Kidney epithelial cell (primary cell): Measurements from ENCODE around the gene GUCA2A. TPM values are rescaled to one million over a fixed set of nuclear protein-coding genes. Genes with fewer than 3 reads are reported as not detected.
A peak's percentile ranks its signal among the peaks of the same experiment; 100 is the strongest.

Experiments
- DNase-seq: peaks from one replicate; pipeline ENCODE4 v3.0.0-alpha.2; 2010; ENCODE audit warnings: low read depth
- H3K27me3 ChIP-seq: 2 replicates; pipeline ENCODE4 v1.6.0; 2011; ENCODE audit warnings: low read length; ENCODE audit not compliant: control insufficient read depth, insufficient read depth
- H3K36me3 ChIP-seq: 2 replicates; pipeline ENCODE4 v1.5.1; 2011; ENCODE audit warnings: low read length; ENCODE audit not compliant: control insufficient read depth, insufficient read depth
- H3K4me3 ChIP-seq: 2 replicates; pipeline ENCODE4 v1.5.1; 2011; ENCODE audit warnings: low read depth, mild to moderate bottlenecking, control low read depth, low read length
- CTCF ChIP-seq: IDR thresholded peaks from 2 replicates; pipeline ENCODE4 v1.5.1; 2011; ENCODE audit warnings: mild to moderate bottlenecking, moderate library complexity, low read length, control low read depth, inconsistent platforms; ENCODE audit not compliant: insufficient read depth, poor library complexity, severe bottlenecking
- total RNA-seq: library from RNA; depleted of rRNA; stranded (reverse); fragments of >200 nt; gene quantifications from 2 replicates; pipeline ENCODE4 v1.2.3, GENCODE V29; 2015

The GUCA2A gene
- total RNA-seq, 1 donor from 2014 or later = not detected

GRCh38 chr1:42181687-42182086 is 17.1 kb upstream of the GUCA2A start:
- no peaks in the 10 kb centered on the region for H3K36me3 ChIP-seq

GRCh38 chr1:42179900-42180329 is 15.4 kb upstream of the GUCA2A start:
- H3K36me3 ChIP-seq = no peaks in the 10 kb centered on the region
- H3K27me3 ChIP-seq = no peaks in the 10 kb centered on the region
- TF ChIP-seq CTCF = no peak
- DNase-seq = no peak
- no peak overlapping the region for H3K4me3 ChIP-seq

More at GRCh38 chr1:42181687-42182086, 17.1 kb upstream of the GUCA2A start:
- no peak overlapping the region for H3K4me3 ChIP-seq
- no peak for DNase-seq
- no peaks in the 10 kb centered on the region for H3K27me3 ChIP-seq
- TF ChIP-seq CTCF = no peak

GRCh38 chr1:42179275-42179674 is 14.7 kb upstream of the GUCA2A start:
- DNase-seq = no peak
- Histone ChIP-seq H3K27me3 (no peaks in the 10 kb centered on the region), H3K36me3 (no peaks in the 10 kb centered on the region), H3K4me3 (no peak overlapping the region)
- TF ChIP-seq CTCF = no peak

- H3K27me3 ChIP-seq = no peaks in the 10 kb centered on the region
- no peaks in the 10 kb centered on the region for H3K36me3 ChIP-seq
- DNase-seq = no peak
Measured at GRCh38 chr1:42178249-42178648, 13.7 kb upstream of the GUCA2A start.

GRCh38 chr1:42177541-42177981 is 13.0 kb upstream of the GUCA2A start:
- no peak for TF ChIP-seq CTCF
- DNase-seq = peak; percentile 49
- H3K36me3 ChIP-seq = no peaks in the 10 kb centered on the region

More at GRCh38 chr1:42178249-42178648, 13.7 kb upstream of the GUCA2A start:
- TF ChIP-seq CTCF = no peak
- H3K4me3 ChIP-seq = no peak overlapping the region

GRCh38 chr1:42176902-42177519 is 12.5 kb upstream of the GUCA2A start:
- H3K27me3 ChIP-seq = no peaks in the 10 kb centered on the region
- no peak overlapping the region for H3K4me3 ChIP-seq
- DNase-seq = peak; percentile 14
- TF ChIP-seq CTCF = peak; percentile 84
- H3K36me3 ChIP-seq = no peaks in the 10 kb centered on the region

More at GRCh38 chr1:42177541-42177981, 13.0 kb upstream of the GUCA2A start:
- Histone ChIP-seq H3K27me3 (no peaks in the 10 kb centered on the region), H3K4me3 (no peak overlapping the region)
